ENCODE results near the gene SNX15.

Gene SNX15

GRCh38 chr11:64996327-64996709 is 30.9 kb upstream of the SNX15 start:
- DNase-seq (ENCODE audit: low read depth), result no peak
- TF ChIP-seq CTCF (IDR thresholded peaks at IDR 0.05; ENCODE audit: insufficient read depth, low read depth, low read length, missing control alignments), result no peak
- H3K4me3 ChIP-seq (ENCODE audit: low read depth, low read length), result no peak overlapping the region

GRCh38 chr11:64996710-64997380 is 30.4 kb upstream of the SNX15 start, which contains the start of gene BATF2:
Gene BATF2, minus strand, starts transcription at chr11:64996971. Its CDS starts 57 bp downstream, at chr11:64996914.
- DNase-seq (ENCODE audit: low read depth), result no peak
- TF ChIP-seq CTCF (IDR thresholded peaks at IDR 0.05; ENCODE audit: insufficient read depth, low read depth, low read length, missing control alignments), result no peak
- H3K4me3 ChIP-seq (ENCODE audit: low read depth, low read length), result no peak within 1 kb of the TSS

GRCh38 chr11:64998141-64998540 is 29.1 kb upstream of the SNX15 start:
- TF ChIP-seq CTCF (IDR thresholded peaks at IDR 0.05; ENCODE audit: insufficient read depth, low read depth, low read length, missing control alignments), result no peak
- H3K4me3 ChIP-seq (ENCODE audit: low read depth, low read length), result no peak overlapping the region
- no peak for DNase-seq (ENCODE audit: low read depth)

GRCh38 chr11:64998690-64999431 is 28.4 kb upstream of the SNX15 start:
- no peak for DNase-seq (ENCODE audit: low read depth)
- H3K4me3 ChIP-seq (ENCODE audit: low read depth, low read length), result no peak overlapping the region
- TF ChIP-seq CTCF (IDR thresholded peaks at IDR 0.05; ENCODE audit: insufficient read depth, low read depth, low read length, missing control alignments), result no peak

- no peak for DNase-seq (ENCODE audit: low read depth)
These were observed 27.8 kb upstream of the SNX15 start for GRCh38 chr11:64999478-64999877.

GRCh38 chr11:65002706-65003105 is 24.5 kb upstream of the SNX15 start:
- no peak for TF ChIP-seq CTCF (IDR thresholded peaks at IDR 0.05; ENCODE audit: insufficient read depth, low read depth, low read length, missing control alignments)
- no peak overlapping the region for H3K4me3 ChIP-seq (ENCODE audit: low read depth, low read length)
- DNase-seq (ENCODE audit: low read depth), result no peak

More at GRCh38 chr11:64999478-64999877, 27.8 kb upstream of the SNX15 start:
- TF ChIP-seq CTCF (IDR thresholded peaks at IDR 0.05; ENCODE audit: insufficient read depth, low read depth, low read length, missing control alignments), result no peak
- no peak overlapping the region for H3K4me3 ChIP-seq (ENCODE audit: low read depth, low read length)

Data from GM12865 (cell line).